Astrocyte of the spinal cord (primary cell): ENCODE data around the gene DHX16.

Experiments
- DNase-seq: peaks from one replicate; pipeline ENCODE4 v3.0.0; 2011; ENCODE audit warnings: low read depth, low spot score
- H3K4me3 ChIP-seq: 2 replicates; pipeline ENCODE4 v1.5.1; 2011; ENCODE audit warnings: low read depth, mild to moderate bottlenecking, low read length, moderate library complexity
- CTCF ChIP-seq: IDR thresholded peaks from 2 replicates; pipeline ENCODE4 v1.5.1; 2012; ENCODE audit warnings: low read depth, mild to moderate bottlenecking, low read length, inconsistent platforms
- in situ Hi-C: cut with HindIII; loops from 2 replicates; pipeline ENCODE4 v1.10.0; 2017; ENCODE audit warnings: low sequenced_read_pairs

DHX16 gene

GRCh38 chr6:30616811-30617564 lies 55.8 kb downstream of the DHX16 start, which contains the start of gene PPP1R10:
Gene PPP1R10 (minus strand): TSS chr6:30617243. CDS start chr6:30609944, 7,299 bp downstream.
- in situ Hi-C loops: no loop called here
- no peak for TF ChIP-seq CTCF
- peak; percentile 100 for DNase-seq
- peak within 1 kb of the TSS; percentile 96 for H3K4me3 ChIP-seq

GRCh38 chr6:30615958-30616810 lies 56.6 kb downstream of the DHX16 start:
- TF ChIP-seq CTCF: no peak
- in situ Hi-C loops: no loop called here
- peak overlapping the region; percentile 96 for H3K4me3 ChIP-seq
- peak; percentile 29 for DNase-seq

- in situ Hi-C loops: no loop called here
- no peak for TF ChIP-seq CTCF
- peak overlapping the region; percentile 96 for H3K4me3 ChIP-seq
- peak; percentile 89 for DNase-seq
These were observed 57.4 kb downstream of the DHX16 start for GRCh38 chr6:30615219-30615957.

GRCh38 chr6:30614843-30615218 lies 58.0 kb downstream of the DHX16 start:
- peak; percentile 99 for DNase-seq
- H3K4me3 ChIP-seq: peak overlapping the region; percentile 96
- TF ChIP-seq CTCF: no peak
- in situ Hi-C loops: no loop called here

- no peak for TF ChIP-seq CTCF
- in situ Hi-C loops: no loop called here
- DNase-seq: no peak
- H3K4me3 ChIP-seq: peak overlapping the region; percentile 96
These were observed 58.6 kb downstream of the DHX16 start for GRCh38 chr6:30614044-30614842.
